ENCODE measurements around the gene TPPP. TPM values are rescaled to one million over a fixed set of nuclear protein-coding genes. Genes with fewer than 3 reads are reported as not detected.

TPPP gene
- total RNA-seq, 1 donor: not detected

DNA sequence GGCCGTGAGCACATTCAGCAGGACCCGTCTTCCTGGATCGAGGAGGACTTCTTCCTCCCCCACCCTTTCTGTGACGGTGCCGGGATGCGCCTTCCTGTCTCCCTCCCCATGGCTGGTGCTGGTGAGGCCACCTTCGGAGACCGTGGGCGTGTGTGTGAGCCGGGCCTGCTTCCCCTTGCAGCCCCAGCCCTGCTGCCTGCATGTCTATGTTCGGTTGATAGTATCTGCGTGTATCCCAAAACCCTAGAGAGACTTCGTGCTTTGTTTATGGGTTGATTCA, 68.3 kb downstream of the TPPP start:
- H3K4me3 ChIP-seq (ENCODE audit: low read depth, low read length): no peak overlapping the region
- TF ChIP-seq, protein P1, sequence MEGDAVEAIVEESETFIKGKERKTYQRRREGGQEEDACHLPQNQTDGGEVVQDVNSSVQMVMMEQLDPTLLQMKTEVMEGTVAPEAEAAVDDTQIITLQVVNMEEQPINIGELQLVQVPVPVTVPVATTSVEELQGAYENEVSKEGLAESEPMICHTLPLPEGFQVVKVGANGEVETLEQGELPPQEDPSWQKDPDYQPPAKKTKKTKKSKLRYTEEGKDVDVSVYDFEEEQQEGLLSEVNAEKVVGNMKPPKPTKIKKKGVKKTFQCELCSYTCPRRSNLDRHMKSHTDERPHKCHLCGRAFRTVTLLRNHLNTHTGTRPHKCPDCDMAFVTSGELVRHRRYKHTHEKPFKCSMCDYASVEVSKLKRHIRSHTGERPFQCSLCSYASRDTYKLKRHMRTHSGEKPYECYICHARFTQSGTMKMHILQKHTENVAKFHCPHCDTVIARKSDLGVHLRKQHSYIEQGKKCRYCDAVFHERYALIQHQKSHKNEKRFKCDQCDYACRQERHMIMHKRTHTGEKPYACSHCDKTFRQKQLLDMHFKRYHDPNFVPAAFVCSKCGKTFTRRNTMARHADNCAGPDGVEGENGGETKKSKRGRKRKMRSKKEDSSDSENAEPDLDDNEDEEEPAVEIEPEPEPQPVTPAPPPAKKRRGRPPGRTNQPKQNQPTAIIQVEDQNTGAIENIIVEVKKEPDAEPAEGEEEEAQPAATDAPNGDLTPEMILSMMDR (IDR thresholded peaks at IDR 0.05; ENCODE audit: insufficient read depth, low read length): no peak
- DNase-seq (ENCODE audit: low read depth): no peak

DNA sequence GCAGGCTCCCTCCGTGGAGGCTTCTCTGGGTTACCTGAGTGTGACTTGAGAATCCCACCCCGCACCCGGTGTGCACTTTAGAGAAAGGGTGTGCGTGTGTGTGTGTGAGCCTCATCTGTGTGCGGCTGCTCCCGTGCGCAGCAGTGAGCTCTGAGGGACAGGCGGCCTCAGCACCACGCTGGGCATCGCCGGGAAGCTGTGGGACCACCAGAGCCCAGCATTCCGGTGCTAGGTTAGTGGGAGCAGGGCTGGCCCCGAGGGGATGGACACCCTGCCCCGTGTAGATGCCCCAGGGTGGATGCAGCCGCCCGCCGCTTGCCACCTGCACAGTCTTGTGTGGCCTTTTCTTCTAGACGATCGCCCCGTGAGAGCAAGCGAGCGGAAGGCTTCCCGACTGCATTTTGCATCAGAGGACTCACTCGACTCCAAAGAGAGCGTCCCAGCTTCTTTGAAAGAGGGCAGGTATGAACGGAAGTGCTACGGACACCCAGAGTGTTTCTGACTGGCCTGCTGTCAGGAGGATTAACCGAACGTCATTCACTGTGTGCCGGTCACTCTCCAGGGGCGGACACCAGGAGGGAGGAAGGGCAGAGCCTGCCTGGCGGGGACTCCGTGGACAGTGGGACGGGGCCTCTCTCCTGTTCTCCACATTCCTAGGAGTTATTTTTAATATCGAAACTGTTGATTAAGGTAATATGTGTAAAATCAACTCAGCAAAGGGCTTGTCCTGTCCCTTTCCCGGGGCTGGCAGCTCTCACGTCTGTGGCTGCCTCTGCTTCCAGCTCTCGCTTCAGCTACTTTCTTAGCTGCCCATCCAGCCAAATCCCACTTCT, 68.8 kb downstream of the TPPP start:
- no peak for DNase-seq (ENCODE audit: low read depth)
- H3K4me3 ChIP-seq (ENCODE audit: low read depth, low read length): no peak overlapping the region
- TF ChIP-seq, protein P1 (IDR thresholded peaks at IDR 0.05; ENCODE audit: insufficient read depth, low read length): no peak

DNA sequence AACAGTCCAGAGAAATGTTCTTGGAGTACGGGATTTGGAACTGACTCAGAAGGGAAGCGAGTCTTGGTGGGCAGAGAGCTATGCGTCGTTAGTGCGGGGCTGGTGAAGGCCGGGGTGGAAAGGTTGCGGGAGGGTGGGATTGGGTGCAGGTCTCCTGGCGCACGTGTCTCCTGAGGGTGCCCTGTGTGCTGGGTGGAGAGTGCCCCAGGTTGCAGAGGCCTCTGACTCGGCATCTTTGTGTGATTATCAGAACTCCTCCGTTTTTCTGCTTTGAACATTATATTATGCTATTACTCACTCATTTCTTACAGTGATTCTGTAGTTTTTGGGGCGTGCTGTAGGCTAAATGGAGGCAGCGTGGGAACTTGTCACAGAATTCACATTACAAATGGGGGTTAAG, 69.6 kb downstream of the TPPP start:
- TF ChIP-seq, protein P1 (IDR thresholded peaks at IDR 0.05; ENCODE audit: insufficient read depth, low read length): no peak
- H3K4me3 ChIP-seq (ENCODE audit: low read depth, low read length): no peak overlapping the region
- no peak for DNase-seq (ENCODE audit: low read depth)

- TF ChIP-seq, protein P1 (IDR thresholded peaks at IDR 0.05; ENCODE audit: insufficient read depth, low read length): no peak
- DNase-seq (ENCODE audit: low read depth): no peak
- no peak overlapping the region for H3K4me3 ChIP-seq (ENCODE audit: low read depth, low read length)
These were observed 70.1 kb downstream of the TPPP start for GRCh38 chr5:622946-623522.

DNA sequence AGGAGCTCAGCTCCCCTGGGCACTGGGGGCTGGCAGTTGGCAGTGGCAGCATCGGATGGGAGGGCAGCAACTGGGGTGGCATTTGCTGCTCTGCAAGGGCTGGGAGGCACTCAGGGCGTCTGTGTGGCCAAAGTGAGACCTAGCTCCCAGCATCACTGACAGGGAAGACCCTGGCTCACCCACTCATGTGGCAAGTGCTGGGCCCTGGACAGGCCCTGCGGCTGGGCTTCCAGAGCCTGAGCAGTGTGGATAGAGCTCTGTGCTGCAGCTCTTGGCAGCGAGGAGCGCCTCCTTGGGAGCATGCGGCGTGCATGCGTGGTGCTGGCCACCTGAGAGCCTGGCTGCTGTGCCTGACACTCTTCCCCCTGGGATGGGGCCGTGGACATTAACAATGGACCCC, 70.8 kb downstream of the TPPP start:
- H3K4me3 ChIP-seq (ENCODE audit: low read depth, low read length): no peak overlapping the region
- DNase-seq (ENCODE audit: low read depth): no peak
- TF ChIP-seq, protein P1 (IDR thresholded peaks at IDR 0.05; ENCODE audit: insufficient read depth, low read length): no peak

DNA sequence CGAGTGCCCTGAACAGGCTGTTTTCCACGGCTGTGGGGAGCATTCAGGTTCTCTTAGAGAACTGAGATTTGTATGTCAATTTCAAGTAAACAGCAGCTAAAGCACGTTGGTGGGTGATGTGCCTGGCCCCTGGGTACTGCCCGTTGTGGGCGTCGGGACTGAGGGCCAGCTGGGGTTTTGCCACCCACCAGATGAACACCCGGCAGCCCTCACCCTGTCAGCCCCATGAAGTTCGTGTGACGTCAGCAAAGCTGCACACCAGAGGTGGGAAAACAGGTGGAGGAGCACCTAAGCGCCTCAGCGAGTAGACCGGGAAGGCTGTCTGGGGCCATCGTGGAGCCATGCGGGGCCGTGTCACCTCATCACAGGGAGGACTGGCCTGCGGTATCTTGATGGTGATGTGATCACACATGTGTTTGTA, 71.8 kb downstream of the TPPP start:
- TF ChIP-seq, protein P1 (IDR thresholded peaks at IDR 0.05; ENCODE audit: insufficient read depth, low read length): no peak
- no peak for DNase-seq (ENCODE audit: low read depth)
- H3K4me3 ChIP-seq (ENCODE audit: low read depth, low read length): no peak overlapping the region

Data from fibroblast of the aortic adventitia (primary cell).